ACC112 (cell line): Measurements from ENCODE around the gene PTPN9.

Source experiments
- H2AFZ ChIP-seq: fragments of 200-600 bp; sonication (generic); one replicate; pipeline ENCODE4 v1.6.0; 2017; ENCODE audit warnings: antibody characterized with exemption, low read length; ENCODE audit not compliant: unreplicated experiment
- H3K27ac ChIP-seq: fragments of 200-600 bp; sonication (generic); 2 replicates; pipeline ENCODE4 v1.5.1; 2014; ENCODE audit warnings: low read depth, mild to moderate bottlenecking, antibody characterized with exemption, low read length, moderate library complexity
- H3K27me3 ChIP-seq: fragments of 200-600 bp; sonication (generic); 2 replicates; pipeline ENCODE4 v1.6.1; 2014; ENCODE audit warnings: mild to moderate bottlenecking, antibody characterized with exemption, low read length, moderate library complexity, mixed read lengths; ENCODE audit not compliant: insufficient read depth
- H3K36me3 ChIP-seq: fragments of 200-600 bp; sonication (generic); 2 replicates; pipeline ENCODE4 v1.6.1; 2016; ENCODE audit warnings: mild to moderate bottlenecking, antibody characterized with exemption, low read length, moderate library complexity, mixed read lengths; ENCODE audit not compliant: insufficient read depth
- H3K4me1 ChIP-seq: fragments of 200-600 bp; sonication (generic); one replicate; pipeline ENCODE4 v1.6.1; 2016; ENCODE audit warnings: low read length, mixed read lengths; ENCODE audit not compliant: insufficient read depth, unreplicated experiment, control insufficient read depth
- H3K4me3 ChIP-seq: fragments of 200-600 bp; sonication (generic); 2 replicates; pipeline ENCODE4 v1.5.1; 2014; ENCODE audit warnings: mild to moderate bottlenecking, low read depth, low read length
- H3K79me2 ChIP-seq: fragments of 200-600 bp; sonication (generic); one replicate; pipeline ENCODE4 v1.6.0; 2016; ENCODE audit warnings: low read length; ENCODE audit not compliant: control insufficient read depth, unreplicated experiment, insufficient read depth

The PTPN9 gene

GRCh38 chr15:75578948-75579920 is at the start of gene PTPN9:
Gene PTPN9 (minus strand): TSS chr15:75579315. CDS start chr15:75578776, 539 bp downstream.
- Histone ChIP-seq H3K4me3 (peak within 1 kb of the TSS; percentile 90), H3K4me1 (peaks cover 11% of the 10 kb centered on the region), H3K27me3 (no peaks in the 10 kb centered on the region), H3K27ac (peak within 1 kb of the TSS; percentile 58), H3K79me2 (peaks cover 43% of the 10 kb centered on the region), H3K36me3 (no peaks in the 10 kb centered on the region), H2AFZ (peak within 1 kb of the TSS; percentile 99)

GRCh38 chr15:75625542-75626347 is 46.6 kb upstream of the PTPN9 start, which contains the start of gene SNUPN:
Gene SNUPN (minus strand): TSS chr15:75625725. CDS start chr15:75621051, 4,674 bp downstream.
- peak within 1 kb of the TSS; percentile 87 for H2AFZ ChIP-seq
- H3K4me3 ChIP-seq, result peak within 1 kb of the TSS; percentile 84
- no peaks in the 10 kb centered on the region for H3K27me3 ChIP-seq
- H3K27ac ChIP-seq, result peak within 1 kb of the TSS; percentile 78
- H3K79me2 ChIP-seq, result peaks cover 11% of the 10 kb centered on the region
- no peaks in the 10 kb centered on the region for H3K36me3 ChIP-seq
- H3K4me1 ChIP-seq, result peaks cover 22% of the 10 kb centered on the region

- peak overlapping the region; percentile 90 for H3K27ac ChIP-seq
- peaks cover 25% of the 10 kb centered on the region for H3K4me1 ChIP-seq
- no peak overlapping the region for H3K4me3 ChIP-seq
- no peak overlapping the region for H2AFZ ChIP-seq
- no peaks in the 10 kb centered on the region for H3K27me3 ChIP-seq
- H3K79me2 ChIP-seq, result peaks cover 17% of the 10 kb centered on the region
- H3K36me3 ChIP-seq, result peaks cover 10% of the 10 kb centered on the region
Measured at GRCh38 chr15:75622505-75622904, 43.4 kb upstream of the PTPN9 start.

- H2AFZ ChIP-seq, result peak overlapping the region; percentile 19
Measured at GRCh38 chr15:75620841-75621391, 41.8 kb upstream of the PTPN9 start.

GRCh38 chr15:75620058-75620820 is 41.1 kb upstream of the PTPN9 start:
- peak overlapping the region; percentile 68 for H3K4me3 ChIP-seq
- H3K27ac ChIP-seq, result peak overlapping the region; percentile 90
- H3K36me3 ChIP-seq, result peaks cover 18% of the 10 kb centered on the region
- H2AFZ ChIP-seq, result peak overlapping the region; percentile 19
- H3K4me1 ChIP-seq, result peaks cover 15% of the 10 kb centered on the region
- H3K27me3 ChIP-seq, result no peaks in the 10 kb centered on the region
- peaks cover 17% of the 10 kb centered on the region for H3K79me2 ChIP-seq

More at GRCh38 chr15:75620841-75621391, 41.8 kb upstream of the PTPN9 start:
- Histone ChIP-seq H3K27ac (peak overlapping the region; percentile 90), H3K79me2 (peaks cover 17% of the 10 kb centered on the region), H3K36me3 (peaks cover 18% of the 10 kb centered on the region), H3K27me3 (no peaks in the 10 kb centered on the region), H3K4me1 (peaks cover 15% of the 10 kb centered on the region), H3K4me3 (peak overlapping the region; percentile 68)

- Histone ChIP-seq H3K4me1 (peaks cover 15% of the 10 kb centered on the region), H2AFZ (no peak overlapping the region), H3K27me3 (no peaks in the 10 kb centered on the region), H3K79me2 (peaks cover 6% of the 10 kb centered on the region), H3K36me3 (peaks cover 34% of the 10 kb centered on the region), H3K27ac (no peak overlapping the region), H3K4me3 (no peak overlapping the region)
Measured at GRCh38 chr15:75616766-75617165, 37.7 kb upstream of the PTPN9 start.

GRCh38 chr15:75606711-75607699 is 27.9 kb upstream of the PTPN9 start:
- H3K27ac ChIP-seq, result no peak overlapping the region
- no peaks in the 10 kb centered on the region for H3K79me2 ChIP-seq
- no peak overlapping the region for H3K4me3 ChIP-seq
- no peaks in the 10 kb centered on the region for H3K4me1 ChIP-seq
- H3K27me3 ChIP-seq, result no peaks in the 10 kb centered on the region
- H3K36me3 ChIP-seq, result peaks cover 23% of the 10 kb centered on the region
- H2AFZ ChIP-seq, result no peak overlapping the region

- Histone ChIP-seq H2AFZ (no peak overlapping the region), H3K4me1 (no peaks in the 10 kb centered on the region), H3K36me3 (peaks cover 25% of the 10 kb centered on the region), H3K79me2 (no peaks in the 10 kb centered on the region), H3K4me3 (no peak overlapping the region), H3K27me3 (no peaks in the 10 kb centered on the region), H3K27ac (no peak overlapping the region)
Measured at GRCh38 chr15:75606026-75606425, 26.9 kb upstream of the PTPN9 start.

- Histone ChIP-seq H3K36me3 (peaks cover 27% of the 10 kb centered on the region), H3K79me2 (no peaks in the 10 kb centered on the region), H3K27me3 (no peaks in the 10 kb centered on the region), H3K4me1 (no peaks in the 10 kb centered on the region), H3K27ac (no peak overlapping the region), H2AFZ (no peak overlapping the region), H3K4me3 (no peak overlapping the region)
Measured at GRCh38 chr15:75599401-75599800, 20.3 kb upstream of the PTPN9 start.
